Naive B cell (primary cell): ENCODE data around the gene SSNA1. TPM values are rescaled to one million over a fixed set of nuclear protein-coding genes. Genes with fewer than 3 reads are reported as not detected.

ENCODE experiments used
- ATAC-seq, 2 donors: fragments of 150-1000 bp; cut with Tn5 transposase; 2 replicates each; pipeline ENCODE4 v1.10.0; 2021; ENCODE audit warnings: low read depth in 2 of 2, mild to moderate bottlenecking in 2 of 2, moderate library complexity in 2 of 2
- DNase-seq: peaks from one replicate; pipeline ENCODE4 v3.0.0; 2022
- H3K27ac Mint-ChIP-seq, 6 donors: one replicate each; pipeline ENCODE4 v1.8.0; 2020 to 2022; ENCODE audit warnings: mild to moderate bottlenecking in 6 of 6, mixed read lengths in 6 of 6, moderate library complexity in 5 of 6, inconsistent platforms in 2 of 6
- H3K27me3 Mint-ChIP-seq, 3 donors: one replicate each; pipeline ENCODE4 v1.8.0; 2021 to 2022; ENCODE audit warnings: mixed read lengths in 3 of 3, mild to moderate bottlenecking in 1 of 3
- H3K36me3 Mint-ChIP-seq, 2 donors: one replicate each; pipeline ENCODE4 v1.8.0; 2020 to 2022; ENCODE audit warnings: mixed read lengths in 2 of 2, inconsistent platforms in 1 of 2, mild to moderate bottlenecking in 1 of 2
- H3K4me1 Mint-ChIP-seq, 3 donors: one replicate each; pipeline ENCODE4 v1.8.0; 2020 to 2022; ENCODE audit warnings: mixed read lengths in 3 of 3, inconsistent platforms in 1 of 3, mild to moderate bottlenecking in 1 of 3, moderate library complexity in 1 of 3
- H3K4me3 Mint-ChIP-seq, 8 donors: one replicate each; pipeline ENCODE4 v1.8.0; 2020 to 2022; ENCODE audit warnings: mild to moderate bottlenecking in 8 of 8, mixed read lengths in 8 of 8, moderate library complexity in 8 of 8, inconsistent platforms in 2 of 8
- H3K9me3 Mint-ChIP-seq, 7 donors: one replicate each; pipeline ENCODE4 v1.8.0; 2020 to 2022; ENCODE audit warnings: mixed read lengths in 7 of 7, mild to moderate bottlenecking in 5 of 7, inconsistent platforms in 2 of 7, moderate library complexity in 1 of 7
- polyA plus RNA-seq, 6 donors: library from polyadenylated mRNA; unstranded; fragments of 300-500 nt; fragmentation: Illumina TruSeq; gene quantifications; one replicate each; pipeline ENCODE4 v1.2.3, GENCODE V29; 2021; ENCODE audit warnings: low read depth in 6 of 6

SSNA1 gene
- polyA plus RNA-seq, 6 donors from 2014 or later = 112 to 145 (median 132) TPM

- peak within 1 kb of the TSS in 5 of 6 donors; percentile 66 to 97 (median 75) for H3K27ac Mint-ChIP-seq
- peak within 1 kb of the TSS; percentile 75 to 92 (median 80) for H3K4me3 Mint-ChIP-seq
- ATAC-seq (no peak), DNase-seq (no peak)
- peaks cover 4 to 8% (median 7%) of the 10 kb centered on the region in 3 donors for H3K4me1 Mint-ChIP-seq
- H3K27me3 Mint-ChIP-seq = peaks cover 0 to 2% (median 2%) of the 10 kb centered on the region in 3 donors
- H3K36me3 Mint-ChIP-seq = no peaks in the 10 kb centered on the region
- no peaks in the 10 kb centered on the region for H3K9me3 Mint-ChIP-seq
These were observed 34.0 kb downstream of the SSNA1 start, which contains the start of gene RNF208 for GRCh38 chr9:137222190-137223077. RNF208 (minus strand) TSS chr9:137222240; CDS start chr9:137221212, 1,028 bp downstream.

GRCh38 chr9:137223078-137223970, 34.8 kb downstream of the SSNA1 start:
- Mint-ChIP-seq H3K9me3 (peaks cover 0 to 2% (median 0%) of the 10 kb centered on the region in 7 donors), H3K27me3 (peaks cover 0 to 8% (median 6%) of the 10 kb centered on the region in 3 donors), H3K27ac (peak overlapping the region; percentile 66 to 97 (median 77)), H3K36me3 (no peaks in the 10 kb centered on the region), H3K4me3 (peak overlapping the region; percentile 75 to 92 (median 80)), H3K4me1 (peaks cover 6 to 12% (median 11%) of the 10 kb centered on the region in 3 donors)
- DNase-seq (peak; percentile 98), ATAC-seq (peak; percentile 88 to 89)

- Mint-ChIP-seq H3K9me3 (peaks cover 0 to 2% (median 0%) of the 10 kb centered on the region in 7 donors), H3K36me3 (no peaks in the 10 kb centered on the region), H3K27ac (peak within 1 kb of the TSS in 3 of 6 donors; percentile 79 to 97 (median 80)), H3K4me3 (peak within 1 kb of the TSS; percentile 75 to 92 (median 80)), H3K27me3 (peaks cover 0 to 15% (median 8%) of the 10 kb centered on the region in 3 donors), H3K4me1 (peaks cover 6 to 12% (median 11%) of the 10 kb centered on the region in 3 donors)
- ATAC-seq (no peak), DNase-seq (no peak)
These were observed 36.6 kb downstream of the SSNA1 start, which contains the start of gene CYSRT1 for GRCh38 chr9:137224830-137225694. CYSRT1 (plus strand) TSS chr9:137225174; CDS start chr9:137225622, 448 bp downstream.

- H3K27me3 Mint-ChIP-seq = peaks cover 0 to 15% (median 8%) of the 10 kb centered on the region in 3 donors
- peaks cover 0 to 2% (median 0%) of the 10 kb centered on the region in 7 donors for H3K9me3 Mint-ChIP-seq
- H3K4me3 Mint-ChIP-seq = no peak overlapping the region
- peaks cover 6 to 12% (median 11%) of the 10 kb centered on the region in 3 donors for H3K4me1 Mint-ChIP-seq
- DNase-seq (no peak), ATAC-seq (no peak)
- H3K27ac Mint-ChIP-seq = peak overlapping the region in 2 of 6 donors; percentile 67 to 79
- H3K36me3 Mint-ChIP-seq = no peaks in the 10 kb centered on the region
These were observed 37.3 kb downstream of the SSNA1 start for GRCh38 chr9:137225699-137226331.

- peaks cover 0 to 2% (median 0%) of the 10 kb centered on the region in 7 donors for H3K9me3 Mint-ChIP-seq
- H3K27ac Mint-ChIP-seq = peak overlapping the region in 3 of 6 donors; percentile 42 to 79 (median 67)
- no peak for DNase-seq
- ATAC-seq = no peak
- H3K27me3 Mint-ChIP-seq = peaks cover 0 to 15% (median 8%) of the 10 kb centered on the region in 3 donors
- peaks cover 6 to 12% (median 11%) of the 10 kb centered on the region in 3 donors for H3K4me1 Mint-ChIP-seq
- no peak overlapping the region for H3K4me3 Mint-ChIP-seq
- H3K36me3 Mint-ChIP-seq = no peaks in the 10 kb centered on the region
These were observed 38.0 kb downstream of the SSNA1 start for GRCh38 chr9:137226338-137227053.

- DNase-seq (peak; percentile 78), ATAC-seq (peak; percentile 42 to 43)
- Mint-ChIP-seq H3K4me3 (peak within 1 kb of the TSS in 1 of 8 donors; percentile 12), H3K27ac (peak within 1 kb of the TSS; percentile 42 to 97 (median 69)), H3K27me3 (peaks cover 0 to 15% (median 8%) of the 10 kb centered on the region in 3 donors), H3K36me3 (no peaks in the 10 kb centered on the region), H3K9me3 (peaks cover 0 to 2% (median 0%) of the 10 kb centered on the region in 7 donors), H3K4me1 (peaks cover 6 to 12% (median 11%) of the 10 kb centered on the region in 3 donors)
These were observed 38.8 kb downstream of the SSNA1 start, which contains the start of gene RNF224 for GRCh38 chr9:137227054-137227852. RNF224 (plus strand) TSS chr9:137227502; CDS start chr9:137228336, 834 bp downstream.

- peak overlapping the region in 1 of 8 donors; percentile 12 for H3K4me3 Mint-ChIP-seq
- H3K4me1 Mint-ChIP-seq = peaks cover 6 to 9% (median 7%) of the 10 kb centered on the region in 3 donors
- peaks cover 0 to 15% (median 8%) of the 10 kb centered on the region in 3 donors for H3K27me3 Mint-ChIP-seq
- peaks cover 0 to 2% (median 0%) of the 10 kb centered on the region in 7 donors for H3K9me3 Mint-ChIP-seq
- H3K27ac Mint-ChIP-seq = peak overlapping the region in 4 of 6 donors; percentile 60 to 97 (median 78)
- no peak for ATAC-seq
- DNase-seq = no peak
- no peaks in the 10 kb centered on the region for H3K36me3 Mint-ChIP-seq
These were observed 39.5 kb downstream of the SSNA1 start for GRCh38 chr9:137227853-137228505.

- H3K36me3 Mint-ChIP-seq = no peaks in the 10 kb centered on the region
- no peak for DNase-seq
- ATAC-seq = no peak
- H3K4me1 Mint-ChIP-seq = peaks cover 5 to 7% (median 6%) of the 10 kb centered on the region in 3 donors
- peaks cover 0 to 15% (median 8%) of the 10 kb centered on the region in 3 donors for H3K27me3 Mint-ChIP-seq
- no peak overlapping the region for H3K27ac Mint-ChIP-seq
- H3K9me3 Mint-ChIP-seq = peaks cover 0 to 2% (median 0%) of the 10 kb centered on the region in 7 donors
- no peak overlapping the region for H3K4me3 Mint-ChIP-seq
These were observed 40.1 kb downstream of the SSNA1 start for GRCh38 chr9:137228506-137228967.

GRCh38 chr9:137228968-137229896, 40.8 kb downstream of the SSNA1 start:
- peaks cover 0 to 2% (median 0%) of the 10 kb centered on the region in 7 donors for H3K9me3 Mint-ChIP-seq
- DNase-seq (no peak), ATAC-seq (no peak)
- H3K27ac Mint-ChIP-seq = no peak overlapping the region
- H3K27me3 Mint-ChIP-seq = peaks cover 0 to 15% (median 8%) of the 10 kb centered on the region in 3 donors
- H3K4me1 Mint-ChIP-seq = peaks cover 3 to 7% (median 5%) of the 10 kb centered on the region in 3 donors
- H3K36me3 Mint-ChIP-seq = no peaks in the 10 kb centered on the region
- no peak overlapping the region for H3K4me3 Mint-ChIP-seq
